Measurements from ENCODE around the gene ISLR2.
A peak's percentile ranks its signal among the peaks of the same experiment; 100 is the strongest.

Gene ISLR2

GRCh38 chr15:74134387-74135027 lies 4.1 kb downstream of the ISLR2 start:
- peak; percentile 49 for TF ChIP-seq CTCF (IDR thresholded peaks at IDR 0.05; ENCODE audit: borderline replicate concordance, control extremely low read depth, extremely low read depth, insufficient read depth, missing control alignments)
- in situ Hi-C loops (cut with MboI; ENCODE audit: low sequenced_read_pairs, unreplicated experiment): no loop called here
- peak; percentile 66 for DNase-seq (ENCODE audit: low spot score)

- DNase-seq (ENCODE audit: low spot score): no peak
- in situ Hi-C loops (cut with MboI; ENCODE audit: low sequenced_read_pairs, unreplicated experiment): no loop called here
- no peak for TF ChIP-seq CTCF (IDR thresholded peaks at IDR 0.05; ENCODE audit: borderline replicate concordance, control extremely low read depth, extremely low read depth, insufficient read depth, missing control alignments)
Observed at GRCh38 chr15:74135041-74135565, 4.7 kb downstream of the ISLR2 start.

- TF ChIP-seq CTCF (IDR thresholded peaks at IDR 0.05; ENCODE audit: borderline replicate concordance, control extremely low read depth, extremely low read depth, insufficient read depth, missing control alignments): no peak
- in situ Hi-C loops (cut with MboI; ENCODE audit: low sequenced_read_pairs, unreplicated experiment): no loop called here
- no peak for DNase-seq (ENCODE audit: low spot score)
Observed at GRCh38 chr15:74136540-74136813, 6.1 kb downstream of the ISLR2 start.

- no peak for DNase-seq (ENCODE audit: low spot score)
- in situ Hi-C loops (cut with MboI; ENCODE audit: low sequenced_read_pairs, unreplicated experiment): no loop called here
- TF ChIP-seq CTCF (IDR thresholded peaks at IDR 0.05; ENCODE audit: borderline replicate concordance, control extremely low read depth, extremely low read depth, insufficient read depth, missing control alignments): no peak
Observed at GRCh38 chr15:74136814-74137536, 6.6 kb downstream of the ISLR2 start.

- in situ Hi-C loops (cut with MboI; ENCODE audit: low sequenced_read_pairs, unreplicated experiment): no loop called here
- TF ChIP-seq CTCF (IDR thresholded peaks at IDR 0.05; ENCODE audit: borderline replicate concordance, control extremely low read depth, extremely low read depth, insufficient read depth, missing control alignments): no peak
- DNase-seq (ENCODE audit: low spot score): no peak
Observed at GRCh38 chr15:74137537-74137894, 7.1 kb downstream of the ISLR2 start.

GRCh38 chr15:74138642-74139041 lies 8.3 kb downstream of the ISLR2 start:
- in situ Hi-C loops (cut with MboI; ENCODE audit: low sequenced_read_pairs, unreplicated experiment): no loop called here
- TF ChIP-seq CTCF (IDR thresholded peaks at IDR 0.05; ENCODE audit: borderline replicate concordance, control extremely low read depth, extremely low read depth, insufficient read depth, missing control alignments): no peak
- no peak for DNase-seq (ENCODE audit: low spot score)
